Pancreas (tissue), 10 donors: ENCODE results near the gene BDH1. TPM values are rescaled to one million over a fixed set of nuclear protein-coding genes. Genes with fewer than 3 reads are reported as not detected.

Source experiments
- ATAC-seq, 4 donors: fragments of 200-7000 bp; cut with Tn5 transposase; one replicate each; pipeline versions ENCODE4 v1.8.0 to v1.9.1; 2020; ENCODE audit warnings: mild to moderate bottlenecking in 4 of 4, moderate library complexity in 4 of 4
- DNase-seq, 6 donors: peaks; one replicate each; pipeline ENCODE4 v3.0.0-alpha.2; 2020
- FAIRE-seq: peaks from 2 replicates; lab custom pipeline; 2012; peaks lifted over from hg19 to GRCh38; lab: Jason Lieb, UNC
- H3K27ac ChIP-seq, 4 donors: fragments of 200-600 bp; sonication (generic); 1 replicate in 3 of 4; 2 replicates in 1 of 4; pipeline versions ENCODE4 v1.5.0 to v1.8.0; 2020
- H3K27me3 ChIP-seq, 4 donors: fragments of 200-600 bp; one replicate each; pipeline ENCODE4 v1.8.0; 2021
- H3K36me3 ChIP-seq, 3 donors: fragments of 200-600 bp; sonication (generic) in 1 of 3; one replicate each; pipeline versions ENCODE4 v1.5.0 to v1.8.0; 2020 to 2021
- H3K4me1 ChIP-seq, 3 donors: fragments of 200-600 bp; one replicate each; pipeline ENCODE4 v1.8.0; 2021
- H3K4me3 ChIP-seq, 4 donors: fragments of 200-600 bp; sonication (generic) in 2 of 4; one replicate each; pipeline versions ENCODE4 v1.5.0 to v1.8.0; 2020 to 2021
- H3K9me3 ChIP-seq, 4 donors: fragments of 200-600 bp; one replicate each; pipeline ENCODE4 v1.8.0; 2021
- CTCF ChIP-seq, 4 donors: fragments of 200-600 bp; sonication (generic) in 3 of 4; IDR thresholded peaks; one replicate each; pipeline versions ENCODE4 v1.5.0 to v1.8.0; 2021; ENCODE audit warnings: antibody characterized with exemption in 4 of 4
- WGBS, 2 donors: extraction: QIAGEN DNeasy Blood & Tissue Kit; methylation state at CpG; one replicate each; pipeline ENCODE4 v1.1.7; 2013; 5-methylcytosine and 5-hydroxymethylcytosine counted together
- intact Hi-C, 3 donors: fragments of 100-400 bp; cut with DNase I; formaldehyde crosslinking; loops; one replicate each; pipeline versions ENCODE4 v1.11.1 to v1.14.2; 2022
- polyA plus RNA-seq, 2 donors: library from polyadenylated mRNA; stranded (reverse); fragments of 200-250 nt; gene quantifications; one replicate each; pipeline ENCODE4 v1.2.3, GENCODE V29; 2013
- total RNA-seq, 6 donors: library from RNA; stranded (reverse); fragmentation: NEBNext Ultra II Directional in 4 of 6; extraction: Animal tissue kit (Norgen Biotek cat#: 25700) in 4 of 6; gene quantifications; one replicate each; pipeline versions ENCODE4 v1.2.1 to v1.2.4, GENCODE V29; 2021 to 2023
- donor health status: healthy with polysubstance abuse.
- donor health status: DM: no; HTN: no; CAD: no; lungs with moderate emphysema.
- donor health status: DM: no; HTN: no; CAD: no.
- donor health status: control.
- donor health status: control.
- donor health status: Bipolar disorder and iron deficiency.
- donor health status: DM: yes; HTN: yes; CAD: no.
- donor health status: DM: no; HTN: no; CAD: no.
- donor health status: DM: no; HTN: no; CAD: no.
- donor health status: DM: yes; HTN: yes; CAD: no.

Gene BDH1
- total and polyA plus RNA-seq, 8 donors = 2.1 to 20.8 (median 8.3) TPM

GRCh38 chr3:197490098-197491058 is 65.4 kb downstream of the BDH1 start:
- no peak for ATAC-seq
- no peak overlapping the region for H3K27ac ChIP-seq
- intact Hi-C loops = no loop called here

GRCh38 chr3:197487911-197488391 is 67.8 kb downstream of the BDH1 start:
- no peaks in the 10 kb centered on the region for H3K4me1 ChIP-seq
- WGBS, 2 donors = 57 to 68% methylated on average over 8 of the region's 8 CpGs
- ATAC-seq (peak in 3 of 4 donors; percentile 66 to 92 (median 87)), DNase-seq (peak in 2 of 6 donors; percentile 24 to 28), FAIRE-seq (no peak)
- H3K36me3 ChIP-seq = no peaks in the 10 kb centered on the region
- H3K27me3 ChIP-seq = no peaks in the 10 kb centered on the region
- H3K9me3 ChIP-seq = no peaks in the 10 kb centered on the region
- TF ChIP-seq CTCF (IDR thresholded peaks at IDR 0.05) = no peak
- intact Hi-C loops = no loop called here
- H3K4me3 ChIP-seq = no peak overlapping the region
- no peak overlapping the region for H3K27ac ChIP-seq

More at GRCh38 chr3:197490098-197491058, 65.4 kb downstream of the BDH1 start:
- Histone ChIP-seq H3K9me3 (no peaks in the 10 kb centered on the region), H3K4me3 (no peak overlapping the region), H3K27me3 (no peaks in the 10 kb centered on the region), H3K4me1 (peaks cover 0 to 3% (median 0%) of the 10 kb centered on the region in 3 donors), H3K36me3 (no peaks in the 10 kb centered on the region)
- TF ChIP-seq CTCF (IDR thresholded peaks at IDR 0.05) = no peak
- DNase-seq = no peak
- FAIRE-seq = no peak
- WGBS, 2 donors = 70% methylated on average over 13 of the region's 13 CpGs

DNA sequence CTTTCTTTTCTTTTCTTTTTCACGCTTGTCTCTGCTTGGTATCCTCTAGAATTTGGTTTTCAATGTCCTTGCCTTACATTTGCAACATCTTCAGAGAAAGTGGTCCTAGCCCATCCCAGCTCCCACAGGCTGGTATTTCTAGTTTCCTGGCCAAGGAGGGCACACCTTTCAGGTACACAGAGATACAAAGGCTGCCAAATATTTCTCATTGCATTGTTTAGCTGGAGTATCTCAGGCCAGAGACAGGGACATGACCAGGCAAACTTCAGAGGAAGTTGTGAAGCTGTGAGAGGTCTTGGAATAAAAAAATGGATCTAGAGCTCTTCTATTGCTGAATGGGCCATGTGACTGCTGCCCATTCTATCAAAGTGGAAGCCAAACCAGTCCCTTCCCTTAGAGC is 68.9 kb downstream of the BDH1 start:
- Histone ChIP-seq H3K9me3 (no peaks in the 10 kb centered on the region), H3K27me3 (no peaks in the 10 kb centered on the region), H3K4me1 (no peaks in the 10 kb centered on the region), H3K36me3 (no peaks in the 10 kb centered on the region), H3K4me3 (no peak overlapping the region), H3K27ac (no peak overlapping the region)
- DNase-seq = no peak
- WGBS, 2 donors = 46 to 100% methylated on average over 1 of the region's 1 CpG
- no peak for FAIRE-seq
- ATAC-seq = no peak
- intact Hi-C loops = no loop called here
- no peak for TF ChIP-seq CTCF (IDR thresholded peaks at IDR 0.05)

DNA sequence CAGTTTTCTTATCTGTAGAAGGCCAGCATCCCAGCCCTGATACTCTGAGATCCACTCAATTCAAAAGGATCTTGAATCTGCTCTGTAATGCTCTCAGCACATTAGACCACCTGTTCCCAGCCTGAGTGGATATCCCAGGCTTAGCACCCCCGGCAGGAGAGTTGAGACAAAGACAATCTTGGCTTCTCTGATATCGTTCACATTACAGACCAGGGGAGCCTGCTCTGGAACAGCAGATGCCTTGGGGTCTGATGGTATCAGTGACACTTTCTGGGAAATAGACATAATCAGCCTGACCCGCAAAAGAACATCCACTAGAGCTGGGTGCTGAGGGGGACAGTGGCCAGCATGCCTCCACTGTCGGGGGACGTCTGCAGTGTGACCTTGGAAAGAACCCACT is 70.6 kb downstream of the BDH1 start:
- DNase-seq (no peak), FAIRE-seq (no peak), ATAC-seq (no peak)
- no peaks in the 10 kb centered on the region for H3K9me3 ChIP-seq
- WGBS, 2 donors = 66 to 81% methylated on average over 5 of the region's 5 CpGs
- H3K27ac ChIP-seq = no peak overlapping the region
- intact Hi-C loops = no loop called here
- H3K36me3 ChIP-seq = no peaks in the 10 kb centered on the region
- no peak overlapping the region for H3K4me3 ChIP-seq
- no peaks in the 10 kb centered on the region for H3K4me1 ChIP-seq
- H3K27me3 ChIP-seq = no peaks in the 10 kb centered on the region
- TF ChIP-seq CTCF (IDR thresholded peaks at IDR 0.05) = no peak
